ENCODE measurements around the gene HELT.

- TF ChIP-seq POLR2A (IDR thresholded peaks at IDR 0.05), result no peak
- TF ChIP-seq, protein P1, sequence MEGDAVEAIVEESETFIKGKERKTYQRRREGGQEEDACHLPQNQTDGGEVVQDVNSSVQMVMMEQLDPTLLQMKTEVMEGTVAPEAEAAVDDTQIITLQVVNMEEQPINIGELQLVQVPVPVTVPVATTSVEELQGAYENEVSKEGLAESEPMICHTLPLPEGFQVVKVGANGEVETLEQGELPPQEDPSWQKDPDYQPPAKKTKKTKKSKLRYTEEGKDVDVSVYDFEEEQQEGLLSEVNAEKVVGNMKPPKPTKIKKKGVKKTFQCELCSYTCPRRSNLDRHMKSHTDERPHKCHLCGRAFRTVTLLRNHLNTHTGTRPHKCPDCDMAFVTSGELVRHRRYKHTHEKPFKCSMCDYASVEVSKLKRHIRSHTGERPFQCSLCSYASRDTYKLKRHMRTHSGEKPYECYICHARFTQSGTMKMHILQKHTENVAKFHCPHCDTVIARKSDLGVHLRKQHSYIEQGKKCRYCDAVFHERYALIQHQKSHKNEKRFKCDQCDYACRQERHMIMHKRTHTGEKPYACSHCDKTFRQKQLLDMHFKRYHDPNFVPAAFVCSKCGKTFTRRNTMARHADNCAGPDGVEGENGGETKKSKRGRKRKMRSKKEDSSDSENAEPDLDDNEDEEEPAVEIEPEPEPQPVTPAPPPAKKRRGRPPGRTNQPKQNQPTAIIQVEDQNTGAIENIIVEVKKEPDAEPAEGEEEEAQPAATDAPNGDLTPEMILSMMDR (IDR thresholded peaks at IDR 0.05 in 4 of 5, conservative IDR thresholded peaks at IDR 0.05 in 1 of 5), result no peak
These were observed 22.2 kb downstream of the HELT start for GRCh38 chr4:185040523-185040922.

Measured in gastrocnemius medialis (tissue), 4 donors.